ENCODE measurements around the gene MUC2. TPM values are rescaled to one million over a fixed set of nuclear protein-coding genes. Genes with fewer than 3 reads are reported as not detected.

MUC2 gene
- total RNA-seq, 2 experiments from 2014 or later: not detected

- H2AFZ ChIP-seq (ENCODE audit: low read length): no peak overlapping the region
- no peaks in the 10 kb centered on the region for H3K36me3 ChIP-seq (ENCODE audit: insufficient read depth, low read length)
- no peaks in the 10 kb centered on the region for H3K9me3 ChIP-seq (ENCODE audit: low read length)
- no peak for DNase-seq (ENCODE audit: low spot score)
- CTCF ChIA-PET (ENCODE audit: unreplicated experiment): no interaction called here
- TF ChIP-seq CTCF (conservative IDR thresholded peaks at IDR 0.05; ENCODE audit: low read length) (no peak), EZH2phosphoT487 (IDR thresholded peaks at IDR 0.05; ENCODE audit: borderline replicate concordance, low read depth, low read length) (no peak)
- H3K4me2 ChIP-seq (ENCODE audit: low read length): no peak overlapping the region
- intact Hi-C loops (cut with micrococcal nuclease; ENCODE audit: unreplicated experiment): no loop called here
- H3K27ac ChIP-seq (ENCODE audit: low read depth, low read length, poor library complexity, severe bottlenecking): no peak overlapping the region
- no TSS peak for BruUV-seq (replicated peaks)
- POLR2A ChIA-PET: no interaction called here
- H3K4me3 ChIP-seq (ENCODE audit: low read depth, low read length, poor library complexity, severe bottlenecking): no peak overlapping the region
- no peaks in the 10 kb centered on the region for H3K4me1 ChIP-seq (ENCODE audit: insufficient read depth, low read length, poor library complexity, severe bottlenecking)
- H3K79me2 ChIP-seq (ENCODE audit: insufficient read depth, low read depth, low read length): no peaks in the 10 kb centered on the region
- no peaks in the 10 kb centered on the region for H3K9me2 ChIP-seq (ENCODE audit: insufficient read depth, low read length)
- no peaks in the 10 kb centered on the region for H4K20me1 ChIP-seq (ENCODE audit: insufficient read depth, low read length)
Measured at GRCh38 chr11:1086171-1087102, 11.8 kb downstream of the MUC2 start.

- Histone ChIP-seq H3K36me3 (ENCODE audit: insufficient read depth, low read length) (no peaks in the 10 kb centered on the region), H3K9me3 (ENCODE audit: low read length) (no peaks in the 10 kb centered on the region), H2AFZ (ENCODE audit: low read length) (no peak overlapping the region), H3K4me3 (ENCODE audit: low read depth, low read length, poor library complexity, severe bottlenecking) (no peak overlapping the region), H3K4me2 (ENCODE audit: low read length) (no peak overlapping the region), H4K20me1 (ENCODE audit: insufficient read depth, low read length) (no peaks in the 10 kb centered on the region), H3K27ac (ENCODE audit: low read depth, low read length, poor library complexity, severe bottlenecking) (no peak overlapping the region), H3K4me1 (ENCODE audit: insufficient read depth, low read length, poor library complexity, severe bottlenecking) (no peaks in the 10 kb centered on the region), H3K9me2 (ENCODE audit: insufficient read depth, low read length) (no peaks in the 10 kb centered on the region), H3K79me2 (ENCODE audit: insufficient read depth, low read depth, low read length) (no peaks in the 10 kb centered on the region)
- TF ChIP-seq EZH2phosphoT487 (IDR thresholded peaks at IDR 0.05; ENCODE audit: borderline replicate concordance, low read depth, low read length) (no peak), CTCF (conservative IDR thresholded peaks at IDR 0.05; ENCODE audit: low read length) (no peak)
- no TSS peak for BruUV-seq (replicated peaks)
- CTCF ChIA-PET (ENCODE audit: unreplicated experiment): no interaction called here
- POLR2A ChIA-PET: no interaction called here
- intact Hi-C loops (cut with micrococcal nuclease; ENCODE audit: unreplicated experiment): no loop called here
- DNase-seq (ENCODE audit: low spot score): no peak
Measured at GRCh38 chr11:1087279-1087960, 12.7 kb downstream of the MUC2 start.
